SK-N-SH treated with all-trans-retinoic acid at 6 μM for 48 hours (cell line): Measurements from ENCODE around the gene CSNK1G3.

Source experiments
- OSR1 ChIP-seq: fragments of 250-450 bp; sonication (Bioruptor Pico); IDR thresholded peaks from 2 replicates; pipeline ENCODE4 v1.8.0; 2022; ENCODE audit warnings: moderate library complexity, mild to moderate bottlenecking, inconsistent platforms
- SNAI2 ChIP-seq: fragments of 250-450 bp; sonication (Bioruptor Pico); IDR thresholded peaks from 2 replicates; pipeline ENCODE4 v1.5.0; 2020; ENCODE audit warnings: mild to moderate bottlenecking, moderate library complexity
- TSHZ2 ChIP-seq: fragments of 250-450 bp; sonication (Bioruptor Pico); IDR thresholded peaks from 2 replicates; pipeline ENCODE4 v1.5.0; 2020; ENCODE audit warnings: mild to moderate bottlenecking, moderate library complexity
- ZNF70 ChIP-seq: fragments of 450-650 bp; formaldehyde crosslinking; IDR thresholded peaks from 2 replicates; pipeline ENCODE4 v1.5.0; 2020; ENCODE audit warnings: mild to moderate bottlenecking, moderate library complexity

GRCh38 chr5:123500471-123500870, 11.5 kb upstream of the CSNK1G3 start:
- no peak for TF ChIP-seq SNAI2 (CRISPR knock-in tag)
- no peak for TF ChIP-seq OSR1 (CRISPR knock-in tag)
- no peak for TF ChIP-seq TSHZ2
- TF ChIP-seq ZNF70 (CRISPR knock-in tag): no peak
